ENCODE results near the gene CEP89.
"Not testable (repeated sequence)": the region's sequence is repeated elsewhere in the genome, so short reads cannot be mapped to it uniquely, and the experiment has no call there.

The CEP89 gene

GRCh38 chr19:32891609-32892008 lies 80.1 kb downstream of the CEP89 start:
- no peak for DNase-seq (ENCODE audit: low read depth)

- no peak for DNase-seq (ENCODE audit: low read depth)
Measured at GRCh38 chr19:32890841-32891240, 80.9 kb downstream of the CEP89 start.

- no peak for DNase-seq (ENCODE audit: low read depth)
Measured at GRCh38 chr19:32890326-32890725, 81.4 kb downstream of the CEP89 start.

GRCh38 chr19:32889137-32889934 lies 82.4 kb downstream of the CEP89 start:
- DNase-seq (ENCODE audit: low read depth): no peak

- DNase-seq (ENCODE audit: low read depth): no peak
Measured at GRCh38 chr19:32887572-32888215, 84.1 kb downstream of the CEP89 start.

- DNase-seq (ENCODE audit: low read depth): no peak
Measured at GRCh38 chr19:32886241-32886640, 85.5 kb downstream of the CEP89 start.

GRCh38 chr19:32885255-32885654 lies 86.5 kb downstream of the CEP89 start:
- DNase-seq (ENCODE audit: low read depth): not testable (repeated sequence)

- no peak for DNase-seq (ENCODE audit: low read depth)
Measured at GRCh38 chr19:32881766-32882165, 90.0 kb downstream of the CEP89 start.

GRCh38 chr19:32880622-32881021 lies 91.1 kb downstream of the CEP89 start:
- DNase-seq (ENCODE audit: low read depth): no peak

- DNase-seq (ENCODE audit: low read depth): no peak
Measured at GRCh38 chr19:32879741-32880140, 92.0 kb downstream of the CEP89 start.

- no peak for DNase-seq (ENCODE audit: low read depth)
Measured at GRCh38 chr19:32878988-32879387, 92.8 kb downstream of the CEP89 start.

- DNase-seq (ENCODE audit: low read depth): no peak
Measured at GRCh38 chr19:32877977-32878745, 93.6 kb downstream of the CEP89 start.

- DNase-seq (ENCODE audit: low read depth): no peak
Measured at GRCh38 chr19:32877323-32877912, 94.3 kb downstream of the CEP89 start.

GRCh38 chr19:32876919-32877285 lies 94.9 kb downstream of the CEP89 start:
- DNase-seq (ENCODE audit: low read depth): no peak

- no peak for DNase-seq (ENCODE audit: low read depth)
Measured at GRCh38 chr19:32876236-32876918, 95.4 kb downstream of the CEP89 start.

- DNase-seq (ENCODE audit: low read depth): no peak
Measured at GRCh38 chr19:32875428-32875827, 96.3 kb downstream of the CEP89 start.

- DNase-seq (ENCODE audit: low read depth): no peak
Measured at GRCh38 chr19:32874605-32875004, 97.2 kb downstream of the CEP89 start.

GRCh38 chr19:32873247-32873959 lies 98.4 kb downstream of the CEP89 start:
- DNase-seq (ENCODE audit: low read depth): no peak

GRCh38 chr19:32872391-32872790 lies 99.4 kb downstream of the CEP89 start:
- DNase-seq (ENCODE audit: low read depth): no peak

GRCh38 chr19:32870981-32871451 lies 100.7 kb downstream of the CEP89 start:
- no peak for DNase-seq (ENCODE audit: low read depth)

GRCh38 chr19:32869966-32870573 lies 101.7 kb downstream of the CEP89 start:
- no peak for DNase-seq (ENCODE audit: low read depth)
